GM18502 (cell line): Measurements from ENCODE around the gene TMEM81.

ENCODE experiments used
- ATAC-seq: cut with Tn5 transposase; IDR thresholded peaks from one replicate; pipeline ENCODE4 v1.9.1; 2021; ENCODE audit warnings: mild to moderate bottlenecking; ENCODE audit not compliant: unreplicated experiment, poor library complexity

TMEM81 gene

GRCh38 chr1:205084360-205084759, at the start of gene TMEM81:
Gene TMEM81, minus strand, starts transcription at chr1:205084460. Its CDS starts 140 bp downstream, at chr1:205084320.
- ATAC-seq: no peak

- ATAC-seq: no peak
Observed at GRCh38 chr1:205133287-205133686, 49.0 kb upstream of the TMEM81 start.

GRCh38 chr1:205129447-205130029, 45.3 kb upstream of the TMEM81 start:
- ATAC-seq: no peak

GRCh38 chr1:205128050-205128449, 43.8 kb upstream of the TMEM81 start:
- ATAC-seq: no peak

GRCh38 chr1:205127646-205128045, 43.4 kb upstream of the TMEM81 start:
- ATAC-seq: no peak

- ATAC-seq: no peak
Observed at GRCh38 chr1:205124726-205125125, 40.5 kb upstream of the TMEM81 start.

GRCh38 chr1:205122489-205122882, 38.2 kb upstream of the TMEM81 start:
- no peak for ATAC-seq

GRCh38 chr1:205121660-205122488, 37.6 kb upstream of the TMEM81 start, which contains the start of gene RBBP5:
Gene RBBP5, minus strand, starts transcription at chr1:205121978. Its CDS starts 105 bp downstream, at chr1:205121873.
- peak; percentile 95 for ATAC-seq

GRCh38 chr1:205118752-205119151, 34.5 kb upstream of the TMEM81 start:
- no peak for ATAC-seq

GRCh38 chr1:205111354-205111753, 27.1 kb upstream of the TMEM81 start:
- ATAC-seq: no peak

GRCh38 chr1:205109711-205110110, 25.5 kb upstream of the TMEM81 start:
- no peak for ATAC-seq

- no peak for ATAC-seq
Observed at GRCh38 chr1:205109269-205109668, 25.0 kb upstream of the TMEM81 start.

- no peak for ATAC-seq
Observed at GRCh38 chr1:205108464-205108863, 24.2 kb upstream of the TMEM81 start.

- ATAC-seq: no peak
Observed at GRCh38 chr1:205107327-205107726, 23.1 kb upstream of the TMEM81 start.

- ATAC-seq: no peak
Observed at GRCh38 chr1:205102404-205102803, 18.1 kb upstream of the TMEM81 start.

- ATAC-seq: no peak
Observed at GRCh38 chr1:205098242-205098641, 14.0 kb upstream of the TMEM81 start.

GRCh38 chr1:205095422-205095821, 11.2 kb upstream of the TMEM81 start:
- ATAC-seq: no peak

- no peak for ATAC-seq
Observed at GRCh38 chr1:205091043-205091740, 6.9 kb upstream of the TMEM81 start.

GRCh38 chr1:205088341-205088740, 4.1 kb upstream of the TMEM81 start:
- ATAC-seq: no peak

GRCh38 chr1:205082431-205082830, 1.8 kb downstream of the TMEM81 start:
- ATAC-seq: no peak

GRCh38 chr1:205077934-205078311, 6.3 kb downstream of the TMEM81 start:
- no peak for ATAC-seq
